ENCODE measurements around the gene OR2A1.
"Not testable (repeated sequence)": the region's sequence is repeated elsewhere in the genome, so short reads cannot be mapped to it uniquely, and the experiment has no call there.

DNA sequence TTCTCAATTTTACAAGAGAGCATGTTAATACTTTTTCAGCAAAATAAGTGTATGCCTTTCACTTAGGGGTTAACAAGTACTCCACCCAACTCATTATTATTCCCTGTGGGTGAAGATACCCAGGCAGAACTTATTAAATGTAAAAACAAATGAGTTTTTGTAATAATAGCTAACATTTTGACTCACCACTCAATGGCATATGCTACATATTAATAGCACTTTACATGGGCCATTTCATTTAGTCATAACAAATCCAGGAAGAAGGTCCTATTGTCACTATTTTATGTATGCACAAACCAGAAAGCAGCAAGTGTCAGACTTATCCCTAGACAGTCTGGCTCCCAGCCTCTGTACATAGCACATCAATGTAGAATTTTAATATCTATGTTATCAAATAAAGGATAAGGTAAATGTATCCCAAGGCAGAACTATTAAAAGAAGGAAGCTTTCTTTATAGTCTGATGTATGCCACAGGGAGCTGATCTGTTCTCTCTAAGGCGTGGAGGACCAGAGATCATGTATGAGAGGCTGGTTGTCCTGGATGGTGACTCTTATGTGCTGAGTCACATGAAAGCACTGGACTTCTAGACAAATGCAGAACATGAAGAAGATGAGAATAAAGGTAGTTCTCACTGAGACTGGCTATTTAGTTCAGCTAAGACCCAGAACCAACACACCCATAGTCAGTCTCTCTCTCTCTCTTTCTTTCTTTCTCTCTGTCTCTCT is 9.5 kb upstream of the OR2A1 start:
- TF ChIP-seq NR3C1 (CRISPR knock-in tag; conservative IDR thresholded peaks at IDR 0.05; ENCODE audit: low read depth); ZNF219 (CRISPR knock-in tag; IDR thresholded peaks at IDR 0.05; ENCODE audit: borderline replicate concordance); ETV6 (CRISPR knock-in tag; IDR thresholded peaks at IDR 0.05); FOXJ3 (CRISPR knock-in tag; IDR thresholded peaks at IDR 0.05; ENCODE audit: borderline replicate concordance); NFYB (CRISPR knock-in tag; conservative IDR thresholded peaks at IDR 0.05; ENCODE audit: low read depth): not testable (repeated sequence)
- TF ChIP-seq, protein P1, sequence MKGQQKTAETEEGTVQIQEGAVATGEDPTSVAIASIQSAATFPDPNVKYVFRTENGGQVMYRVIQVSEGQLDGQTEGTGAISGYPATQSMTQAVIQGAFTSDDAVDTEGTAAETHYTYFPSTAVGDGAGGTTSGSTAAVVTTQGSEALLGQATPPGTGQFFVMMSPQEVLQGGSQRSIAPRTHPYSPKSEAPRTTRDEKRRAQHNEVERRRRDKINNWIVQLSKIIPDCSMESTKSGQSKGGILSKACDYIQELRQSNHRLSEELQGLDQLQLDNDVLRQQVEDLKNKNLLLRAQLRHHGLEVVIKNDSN (CRISPR knock-in tag; IDR thresholded peaks at IDR 0.05): not testable (repeated sequence)
- TF ChIP-seq, protein P2, sequence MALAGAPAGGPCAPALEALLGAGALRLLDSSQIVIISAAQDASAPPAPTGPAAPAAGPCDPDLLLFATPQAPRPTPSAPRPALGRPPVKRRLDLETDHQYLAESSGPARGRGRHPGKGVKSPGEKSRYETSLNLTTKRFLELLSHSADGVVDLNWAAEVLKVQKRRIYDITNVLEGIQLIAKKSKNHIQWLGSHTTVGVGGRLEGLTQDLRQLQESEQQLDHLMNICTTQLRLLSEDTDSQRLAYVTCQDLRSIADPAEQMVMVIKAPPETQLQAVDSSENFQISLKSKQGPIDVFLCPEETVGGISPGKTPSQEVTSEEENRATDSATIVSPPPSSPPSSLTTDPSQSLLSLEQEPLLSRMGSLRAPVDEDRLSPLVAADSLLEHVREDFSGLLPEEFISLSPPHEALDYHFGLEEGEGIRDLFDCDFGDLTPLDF (CRISPR knock-in tag; IDR thresholded peaks at IDR 0.05): not testable (repeated sequence)
- TF ChIP-seq, protein P3, sequence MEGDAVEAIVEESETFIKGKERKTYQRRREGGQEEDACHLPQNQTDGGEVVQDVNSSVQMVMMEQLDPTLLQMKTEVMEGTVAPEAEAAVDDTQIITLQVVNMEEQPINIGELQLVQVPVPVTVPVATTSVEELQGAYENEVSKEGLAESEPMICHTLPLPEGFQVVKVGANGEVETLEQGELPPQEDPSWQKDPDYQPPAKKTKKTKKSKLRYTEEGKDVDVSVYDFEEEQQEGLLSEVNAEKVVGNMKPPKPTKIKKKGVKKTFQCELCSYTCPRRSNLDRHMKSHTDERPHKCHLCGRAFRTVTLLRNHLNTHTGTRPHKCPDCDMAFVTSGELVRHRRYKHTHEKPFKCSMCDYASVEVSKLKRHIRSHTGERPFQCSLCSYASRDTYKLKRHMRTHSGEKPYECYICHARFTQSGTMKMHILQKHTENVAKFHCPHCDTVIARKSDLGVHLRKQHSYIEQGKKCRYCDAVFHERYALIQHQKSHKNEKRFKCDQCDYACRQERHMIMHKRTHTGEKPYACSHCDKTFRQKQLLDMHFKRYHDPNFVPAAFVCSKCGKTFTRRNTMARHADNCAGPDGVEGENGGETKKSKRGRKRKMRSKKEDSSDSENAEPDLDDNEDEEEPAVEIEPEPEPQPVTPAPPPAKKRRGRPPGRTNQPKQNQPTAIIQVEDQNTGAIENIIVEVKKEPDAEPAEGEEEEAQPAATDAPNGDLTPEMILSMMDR (IDR thresholded peaks at IDR 0.05): not testable (repeated sequence)
- TF ChIP-seq, protein P4, sequence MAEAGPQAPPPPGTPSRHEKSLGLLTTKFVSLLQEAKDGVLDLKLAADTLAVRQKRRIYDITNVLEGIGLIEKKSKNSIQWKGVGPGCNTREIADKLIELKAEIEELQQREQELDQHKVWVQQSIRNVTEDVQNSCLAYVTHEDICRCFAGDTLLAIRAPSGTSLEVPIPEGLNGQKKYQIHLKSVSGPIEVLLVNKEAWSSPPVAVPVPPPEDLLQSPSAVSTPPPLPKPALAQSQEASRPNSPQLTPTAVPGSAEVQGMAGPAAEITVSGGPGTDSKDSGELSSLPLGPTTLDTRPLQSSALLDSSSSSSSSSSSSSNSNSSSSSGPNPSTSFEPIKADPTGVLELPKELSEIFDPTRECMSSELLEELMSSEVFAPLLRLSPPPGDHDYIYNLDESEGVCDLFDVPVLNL (CRISPR knock-in tag; IDR thresholded peaks at IDR 0.05; ENCODE audit: borderline replicate concordance, low read depth): not testable (repeated sequence)
- TF ChIP-seq, protein P5, sequence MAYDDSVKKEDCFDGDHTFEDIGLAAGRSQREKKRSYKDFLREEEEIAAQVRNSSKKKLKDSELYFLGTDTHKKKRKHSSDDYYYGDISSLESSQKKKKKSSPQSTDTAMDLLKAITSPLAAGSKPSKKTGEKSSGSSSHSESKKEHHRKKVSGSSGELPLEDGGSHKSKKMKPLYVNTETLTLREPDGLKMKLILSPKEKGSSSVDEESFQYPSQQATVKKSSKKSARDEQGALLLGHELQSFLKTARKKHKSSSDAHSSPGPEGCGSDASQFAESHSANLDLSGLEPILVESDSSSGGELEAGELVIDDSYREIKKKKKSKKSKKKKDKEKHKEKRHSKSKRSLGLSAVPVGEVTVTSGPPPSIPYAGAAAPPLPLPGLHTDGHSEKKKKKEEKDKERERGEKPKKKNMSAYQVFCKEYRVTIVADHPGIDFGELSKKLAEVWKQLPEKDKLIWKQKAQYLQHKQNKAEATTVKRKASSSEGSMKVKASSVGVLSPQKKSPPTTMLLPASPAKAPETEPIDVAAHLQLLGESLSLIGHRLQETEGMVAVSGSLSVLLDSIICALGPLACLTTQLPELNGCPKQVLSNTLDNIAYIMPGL (CRISPR knock-in tag; IDR thresholded peaks at IDR 0.05): not testable (repeated sequence)
